WTC11 (cell line): Measurements from ENCODE around the gene DNAH17. TPM values are rescaled to one million over a fixed set of nuclear protein-coding genes. Genes with fewer than 3 reads are reported as not detected.

Experiments used
- ATAC-seq: fragments of 200-7000 bp; cut with Tn5 transposase; 2 replicates; pipeline ENCODE4 v1.10.0; 2021; ENCODE audit warnings: mild to moderate bottlenecking, moderate library complexity
- CTCF ChIA-PET: fragments of 300-600 bp; sonication (Branson Sonifier 250); formaldehyde crosslinking; loops from one replicate; lab custom pipeline; 2021; ENCODE audit warnings: antibody characterized with exemption; lab: Charles Lee
- POLR2A ChIA-PET: fragments of 350-600 bp; sonication (Branson Sonifier 250); formaldehyde crosslinking; loops from one replicate; lab custom pipeline; 2021; ENCODE audit warnings: antibody characterized with exemption; lab: Charles Lee
- DNase-seq: peaks from one replicate; pipeline ENCODE4 v3.0.0; 2021; ENCODE audit warnings: low spot score
- H3K27ac Mint-ChIP-seq: 2 replicates; pipeline ENCODE4 v1.8.0; 2021; ENCODE audit warnings: mixed read lengths
- H3K27me3 Mint-ChIP-seq: 2 replicates; pipeline ENCODE4 v1.8.0; 2021; ENCODE audit warnings: low read depth, mild to moderate bottlenecking, moderate library complexity, mixed read lengths
- H3K36me3 Mint-ChIP-seq: 2 replicates; pipeline ENCODE4 v1.8.0; 2021; ENCODE audit warnings: mixed read lengths
- H3K4me1 Mint-ChIP-seq: 2 replicates; pipeline ENCODE4 v1.8.0; 2022; ENCODE audit warnings: mixed read lengths
- H3K4me3 Mint-ChIP-seq: 2 replicates; pipeline ENCODE4 v1.8.0; 2021; ENCODE audit warnings: mild to moderate bottlenecking, moderate library complexity, mixed read lengths
- H3K9me3 Mint-ChIP-seq: 2 replicates; pipeline ENCODE4 v1.8.0; 2021; ENCODE audit warnings: mixed read lengths
- ATF3 ChIP-seq: sonication (generic); formaldehyde crosslinking; conservative IDR thresholded peaks from 2 replicates; pipeline ENCODE4 v1.8.1; 2022; ENCODE audit warnings: mild to moderate bottlenecking, missing genetic modification reagents
- ATF6 ChIP-seq: sonication (generic); formaldehyde crosslinking; IDR thresholded peaks from 2 replicates; pipeline ENCODE4 v1.8.1; 2023; ENCODE audit warnings: mild to moderate bottlenecking, missing genetic modification reagents
- CBFB ChIP-seq: sonication (generic); formaldehyde crosslinking; IDR thresholded peaks from 2 replicates; pipeline ENCODE4 v1.8.1; 2022; ENCODE audit warnings: mild to moderate bottlenecking, low read depth, missing genetic modification reagents
- FOXJ3 ChIP-seq: sonication (generic); formaldehyde crosslinking; IDR thresholded peaks from 2 replicates; pipeline ENCODE4 v1.9.0; 2021; ENCODE audit warnings: missing genetic modification reagents, mild to moderate bottlenecking, borderline replicate concordance
- FOXP1 ChIP-seq: sonication (generic); formaldehyde crosslinking; IDR thresholded peaks from 2 replicates; pipeline ENCODE4 v1.8.0; 2022; ENCODE audit warnings: missing genetic modification reagents, mild to moderate bottlenecking, moderate library complexity, borderline replicate concordance
- HMGXB4 ChIP-seq: sonication (generic); formaldehyde crosslinking; IDR thresholded peaks from 2 replicates; pipeline ENCODE4 v1.8.1; 2023; ENCODE audit warnings: mild to moderate bottlenecking, moderate library complexity, missing genetic modification reagents
- IRF1 ChIP-seq: sonication (generic); formaldehyde crosslinking; IDR thresholded peaks from 2 replicates; pipeline ENCODE4 v1.8.0; 2023; ENCODE audit warnings: missing genetic modification reagents
- IRF2 ChIP-seq: sonication (generic); formaldehyde crosslinking; IDR thresholded peaks from 2 replicates; pipeline ENCODE4 v1.8.0; 2022; ENCODE audit warnings: low read depth, missing genetic modification reagents, borderline replicate concordance
- KAT7 ChIP-seq: sonication (generic); formaldehyde crosslinking; IDR thresholded peaks from 2 replicates; pipeline ENCODE4 v1.8.1; 2023; ENCODE audit warnings: missing genetic modification reagents, mild to moderate bottlenecking, borderline replicate concordance
- MLX ChIP-seq: sonication (generic); formaldehyde crosslinking; IDR thresholded peaks from 2 replicates; pipeline ENCODE4 v1.8.1; 2023; ENCODE audit warnings: mild to moderate bottlenecking, missing genetic modification reagents, moderate library complexity
- NFYB ChIP-seq: sonication (generic); formaldehyde crosslinking; conservative IDR thresholded peaks from 2 replicates; pipeline ENCODE4 v1.8.0; 2022; ENCODE audit warnings: low read depth, missing genetic modification reagents
- RORB ChIP-seq: fragments of 250-450 bp; sonication (Bioruptor Pico); IDR thresholded peaks from 2 replicates; pipeline ENCODE4 v1.9.0; 2021; ENCODE audit warnings: mild to moderate bottlenecking
- SMAD4 ChIP-seq: sonication (generic); formaldehyde crosslinking; IDR thresholded peaks from 2 replicates; pipeline ENCODE4 v1.8.0; 2022; ENCODE audit warnings: mild to moderate bottlenecking, missing genetic modification reagents
- USF1 ChIP-seq: sonication (generic); formaldehyde crosslinking; IDR thresholded peaks from 2 replicates; pipeline ENCODE4 v1.8.0; 2022; ENCODE audit warnings: mild to moderate bottlenecking, missing genetic modification reagents
- USF2 ChIP-seq: sonication (generic); formaldehyde crosslinking; IDR thresholded peaks from 2 replicates; pipeline ENCODE4 v1.8.1; 2023; ENCODE audit warnings: mild to moderate bottlenecking, missing genetic modification reagents, moderate library complexity
- ZBTB21 ChIP-seq: sonication (generic); formaldehyde crosslinking; IDR thresholded peaks from 2 replicates; pipeline ENCODE4 v1.8.1; 2023; ENCODE audit warnings: mild to moderate bottlenecking, missing genetic modification reagents, borderline replicate concordance
- ZNF219 ChIP-seq: sonication (generic); formaldehyde crosslinking; IDR thresholded peaks from 2 replicates; pipeline ENCODE4 v1.8.0; 2023; ENCODE audit warnings: missing genetic modification reagents, mild to moderate bottlenecking, borderline replicate concordance
- ZNF232 ChIP-seq: sonication (generic); formaldehyde crosslinking; IDR thresholded peaks from 2 replicates; pipeline ENCODE4 v1.8.0; 2022; ENCODE audit warnings: mild to moderate bottlenecking, missing genetic modification reagents
- ZNF317 ChIP-seq: sonication (generic); formaldehyde crosslinking; IDR thresholded peaks from 2 replicates; pipeline ENCODE4 v1.8.1; 2023; ENCODE audit warnings: low read depth, mild to moderate bottlenecking, moderate library complexity, missing genetic modification reagents, borderline replicate concordance
- total RNA-seq: library from RNA; stranded (reverse); gene quantifications from 3 replicates; pipeline ENCODE4 v1.2.3, GENCODE V29; 2021
- TF ChIP-seq, protein P1 (sequence below): fragments of 250-450 bp; sonication (Bioruptor Pico); IDR thresholded peaks from 2 replicates; pipeline ENCODE4 v1.8.0; 2021; ENCODE audit warnings: mild to moderate bottlenecking
- TF ChIP-seq, protein P2 (sequence below): sonication (generic); formaldehyde crosslinking; IDR thresholded peaks from 2 replicates; pipeline ENCODE4 v1.8.1; 2022; ENCODE audit warnings: low read depth, missing genetic modification reagents, borderline replicate concordance

The DNAH17 gene
- total RNA-seq, 1 experiment from 2014 or later: 0.87 TPM

GRCh38 chr17:78514521-78514920 is 62.7 kb downstream of the DNAH17 start:
- no peaks in the 10 kb centered on the region for H3K36me3 Mint-ChIP-seq
- CTCF ChIA-PET: interaction anchor here (1.5 to 4.0 kb wide), 2 partner anchors 17 to 194 kb away, joined by 3 to 11 read pairs; no protein-coding TSS in a partner anchor
- POLR2A ChIA-PET: no interaction called here
- no peak for ATAC-seq
- H3K27ac Mint-ChIP-seq: no peak overlapping the region
- H3K4me1 Mint-ChIP-seq: peaks cover 5% of the 10 kb centered on the region; the same call in 1 of the 2 replicates
- peaks cover 6% of the 10 kb centered on the region for H3K9me3 Mint-ChIP-seq
- no peak for TF ChIP-seq CBFB (CRISPR knock-in tag)
- TF ChIP-seq IRF2 (CRISPR knock-in tag): no peak
- TF ChIP-seq FOXJ3 (CRISPR knock-in tag): no peak
- TF ChIP-seq USF1 (CRISPR knock-in tag): no peak
- TF ChIP-seq ATF3 (CRISPR knock-in tag): no peak
- no peak for TF ChIP-seq IRF1 (CRISPR knock-in tag)
- TF ChIP-seq MLX (CRISPR knock-in tag): no peak
- TF ChIP-seq USF2 (CRISPR knock-in tag): no peak
- no peak for TF ChIP-seq ATF6 (CRISPR knock-in tag)
- no peak for TF ChIP-seq HMGXB4 (CRISPR knock-in tag)
- no peak for TF ChIP-seq SMAD4 (CRISPR knock-in tag)
- no peak for TF ChIP-seq RORB (CRISPR knock-in tag)
- TF ChIP-seq FOXP1 (CRISPR knock-in tag): no peak
- no peak for DNase-seq
- no peak overlapping the region for H3K4me3 Mint-ChIP-seq
- H3K27me3 Mint-ChIP-seq: no peaks in the 10 kb centered on the region; the same call in 1 of the 2 replicates

- Mint-ChIP-seq H3K9me3 (peaks cover 6% of the 10 kb centered on the region), H3K4me3 (no peak overlapping the region), H3K27ac (no peak overlapping the region), H3K27me3 (no peaks in the 10 kb centered on the region; the same call in 1 of the 2 replicates), H3K36me3 (no peaks in the 10 kb centered on the region), H3K4me1 (peaks cover 5% of the 10 kb centered on the region; the same call in 1 of the 2 replicates)
- ChIA-PET CTCF (interaction anchor here (1.5 to 4.0 kb wide), 2 partner anchors 16 to 195 kb away, joined by 3 to 11 read pairs; no protein-coding TSS in a partner anchor), POLR2A (interaction anchor here (0.6 kb wide), 1 partner anchor 13 kb away, joined by 3 read pairs; no protein-coding TSS in a partner anchor)
- DNase-seq (no peak), ATAC-seq (no peak)
- no peak for TF ChIP-seq ZBTB21
- TF ChIP-seq, protein P1, sequence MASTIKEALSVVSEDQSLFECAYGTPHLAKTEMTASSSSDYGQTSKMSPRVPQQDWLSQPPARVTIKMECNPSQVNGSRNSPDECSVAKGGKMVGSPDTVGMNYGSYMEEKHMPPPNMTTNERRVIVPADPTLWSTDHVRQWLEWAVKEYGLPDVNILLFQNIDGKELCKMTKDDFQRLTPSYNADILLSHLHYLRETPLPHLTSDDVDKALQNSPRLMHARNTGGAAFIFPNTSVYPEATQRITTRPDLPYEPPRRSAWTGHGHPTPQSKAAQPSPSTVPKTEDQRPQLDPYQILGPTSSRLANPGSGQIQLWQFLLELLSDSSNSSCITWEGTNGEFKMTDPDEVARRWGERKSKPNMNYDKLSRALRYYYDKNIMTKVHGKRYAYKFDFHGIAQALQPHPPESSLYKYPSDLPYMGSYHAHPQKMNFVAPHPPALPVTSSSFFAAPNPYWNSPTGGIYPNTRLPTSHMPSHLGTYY (CRISPR knock-in tag): no peak
- TF ChIP-seq ZNF219 (CRISPR knock-in tag): no peak
- TF ChIP-seq USF2 (CRISPR knock-in tag): no peak
- TF ChIP-seq ZNF232 (CRISPR knock-in tag): no peak
- TF ChIP-seq NFYB (CRISPR knock-in tag): no peak
- no peak for TF ChIP-seq KAT7
- TF ChIP-seq, protein P2, sequence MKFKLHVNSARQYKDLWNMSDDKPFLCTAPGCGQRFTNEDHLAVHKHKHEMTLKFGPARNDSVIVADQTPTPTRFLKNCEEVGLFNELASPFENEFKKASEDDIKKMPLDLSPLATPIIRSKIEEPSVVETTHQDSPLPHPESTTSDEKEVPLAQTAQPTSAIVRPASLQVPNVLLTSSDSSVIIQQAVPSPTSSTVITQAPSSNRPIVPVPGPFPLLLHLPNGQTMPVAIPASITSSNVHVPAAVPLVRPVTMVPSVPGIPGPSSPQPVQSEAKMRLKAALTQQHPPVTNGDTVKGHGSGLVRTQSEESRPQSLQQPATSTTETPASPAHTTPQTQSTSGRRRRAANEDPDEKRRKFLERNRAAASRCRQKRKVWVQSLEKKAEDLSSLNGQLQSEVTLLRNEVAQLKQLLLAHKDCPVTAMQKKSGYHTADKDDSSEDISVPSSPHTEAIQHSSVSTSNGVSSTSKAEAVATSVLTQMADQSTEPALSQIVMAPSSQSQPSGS (CRISPR knock-in tag): no peak
- no peak for TF ChIP-seq ZNF317 (CRISPR knock-in tag)
- TF ChIP-seq FOXJ3 (CRISPR knock-in tag): no peak
Observed at GRCh38 chr17:78512976-78513375, 64.2 kb downstream of the DNAH17 start.
